AG04450 (cell line): ENCODE results near the gene HEATR5A. TPM values are rescaled to one million over a fixed set of nuclear protein-coding genes. Genes with fewer than 3 reads are reported as not detected.
"Not testable (repeated sequence)": the region's sequence is repeated elsewhere in the genome, so short reads cannot be mapped to it uniquely, and the experiment has no call there.

Source experiments
- CTCF ChIA-PET: fragments of 300-600, 350-600 bp; formaldehyde crosslinking; extraction: SDS; loops from one replicate; lab custom pipeline; 2022; ENCODE audit warnings: antibody characterized with exemption, inconsistent platforms; lab: Charles Lee
- POLR2A ChIA-PET: fragments of 350-600 bp; formaldehyde crosslinking; extraction: SDS; loops from one replicate; lab custom pipeline; 2021; ENCODE audit warnings: antibody characterized with exemption, inconsistent platforms; lab: Yijun Ruan, JAX
- DNase-seq: peaks from one replicate; pipeline ENCODE4 v3.0.0-alpha.2; 2011; ENCODE audit warnings: low read depth, low spot score
- H3K27ac ChIP-seq: one replicate; pipeline ENCODE4 v1.5.1; 2012; ENCODE audit warnings: low read depth, low read length, control low read depth
- H3K27me3 ChIP-seq: one replicate; pipeline ENCODE4 v1.6.0; 2012; ENCODE audit warnings: low read length; ENCODE audit not compliant: control insufficient read depth, insufficient read depth
- H3K4me3 ChIP-seq: 2 replicates; pipeline ENCODE4 v1.5.1; 2011; ENCODE audit warnings: mild to moderate bottlenecking, low read depth, low read length, control low read depth
- H3K9me3 ChIP-seq: 2 replicates; pipeline ENCODE4 v1.5.1; 2012; ENCODE audit warnings: low read length; ENCODE audit not compliant: control insufficient read depth, insufficient read depth
- CTCF ChIP-seq: IDR thresholded peaks from 2 replicates; pipeline ENCODE4 v1.5.1; 2011; ENCODE audit warnings: low read depth, low read length, control low read depth, inconsistent platforms
- polyA plus RNA-seq: library from polyadenylated mRNA; depleted of rRNA; stranded (reverse); fragments of >200 nt; gene quantifications from 2 replicates; pipeline ENCODE4 v1.2.3, GENCODE V29; 2011

HEATR5A gene
- polyA plus RNA-seq, 1 experiment: 35.4 TPM

GRCh38 chr14:31323419-31323818, 96.9 kb downstream of the HEATR5A start:
- ChIA-PET POLR2A (no interaction called here), CTCF (interaction anchor here (1.6 kb wide), 1 partner anchor 1237 kb away, joined by 3 read pairs; no protein-coding TSS in a partner anchor)
- no peak for TF ChIP-seq CTCF
- no peaks in the 10 kb centered on the region for H3K9me3 ChIP-seq
- no peaks in the 10 kb centered on the region for H3K27me3 ChIP-seq
- no peak overlapping the region for H3K4me3 ChIP-seq
- DNase-seq: no peak
- no peak overlapping the region for H3K27ac ChIP-seq

- no peaks in the 10 kb centered on the region for H3K9me3 ChIP-seq
- TF ChIP-seq CTCF: no peak
- ChIA-PET POLR2A (no interaction called here), CTCF (interaction anchor here (0.6 kb wide), 1 partner anchor 121 kb away, joined by 3 read pairs; no protein-coding TSS in a partner anchor)
- DNase-seq: no peak
- H3K4me3 ChIP-seq: no peak overlapping the region
- no peaks in the 10 kb centered on the region for H3K27me3 ChIP-seq
- H3K27ac ChIP-seq: no peak overlapping the region
Observed at GRCh38 chr14:31320922-31321766, 99.2 kb downstream of the HEATR5A start.

- H3K27ac ChIP-seq: no peak overlapping the region
- no peak overlapping the region for H3K4me3 ChIP-seq
- POLR2A ChIA-PET: no interaction called here
- no peak for DNase-seq
- CTCF ChIA-PET: no interaction called here
- no peak for TF ChIP-seq CTCF
- H3K9me3 ChIP-seq: no peaks in the 10 kb centered on the region
- H3K27me3 ChIP-seq: no peaks in the 10 kb centered on the region
Observed at GRCh38 chr14:31320216-31320615, 100.1 kb downstream of the HEATR5A start.

- Histone ChIP-seq H3K9me3 (no peaks in the 10 kb centered on the region), H3K27ac (no peak overlapping the region), H3K27me3 (no peaks in the 10 kb centered on the region), H3K4me3 (no peak overlapping the region)
- no peak for TF ChIP-seq CTCF
- ChIA-PET CTCF (no interaction called here), POLR2A (no interaction called here)
- no peak for DNase-seq
Observed at GRCh38 chr14:31319701-31320100, 100.6 kb downstream of the HEATR5A start.

- H3K4me3 ChIP-seq: no peak overlapping the region
- no peak for TF ChIP-seq CTCF
- H3K9me3 ChIP-seq: no peaks in the 10 kb centered on the region
- DNase-seq: no peak
- H3K27me3 ChIP-seq: no peaks in the 10 kb centered on the region
- no peak overlapping the region for H3K27ac ChIP-seq
- POLR2A ChIA-PET: no interaction called here
- CTCF ChIA-PET: no interaction called here
Observed at GRCh38 chr14:31312934-31313333, 107.4 kb downstream of the HEATR5A start.

GRCh38 chr14:31312370-31312769, 108.0 kb downstream of the HEATR5A start:
- H3K4me3 ChIP-seq, H3K9me3 ChIP-seq, H3K27ac ChIP-seq, CTCF ChIA-PET, DNase-seq, POLR2A ChIA-PET, H3K27me3 ChIP-seq: not testable (repeated sequence)
